Measurements from ENCODE around the gene ITPKC.
"Not testable (repeated sequence)": the region's sequence is repeated elsewhere in the genome, so short reads cannot be mapped to it uniquely, and the experiment has no call there.

The ITPKC gene

DNA sequence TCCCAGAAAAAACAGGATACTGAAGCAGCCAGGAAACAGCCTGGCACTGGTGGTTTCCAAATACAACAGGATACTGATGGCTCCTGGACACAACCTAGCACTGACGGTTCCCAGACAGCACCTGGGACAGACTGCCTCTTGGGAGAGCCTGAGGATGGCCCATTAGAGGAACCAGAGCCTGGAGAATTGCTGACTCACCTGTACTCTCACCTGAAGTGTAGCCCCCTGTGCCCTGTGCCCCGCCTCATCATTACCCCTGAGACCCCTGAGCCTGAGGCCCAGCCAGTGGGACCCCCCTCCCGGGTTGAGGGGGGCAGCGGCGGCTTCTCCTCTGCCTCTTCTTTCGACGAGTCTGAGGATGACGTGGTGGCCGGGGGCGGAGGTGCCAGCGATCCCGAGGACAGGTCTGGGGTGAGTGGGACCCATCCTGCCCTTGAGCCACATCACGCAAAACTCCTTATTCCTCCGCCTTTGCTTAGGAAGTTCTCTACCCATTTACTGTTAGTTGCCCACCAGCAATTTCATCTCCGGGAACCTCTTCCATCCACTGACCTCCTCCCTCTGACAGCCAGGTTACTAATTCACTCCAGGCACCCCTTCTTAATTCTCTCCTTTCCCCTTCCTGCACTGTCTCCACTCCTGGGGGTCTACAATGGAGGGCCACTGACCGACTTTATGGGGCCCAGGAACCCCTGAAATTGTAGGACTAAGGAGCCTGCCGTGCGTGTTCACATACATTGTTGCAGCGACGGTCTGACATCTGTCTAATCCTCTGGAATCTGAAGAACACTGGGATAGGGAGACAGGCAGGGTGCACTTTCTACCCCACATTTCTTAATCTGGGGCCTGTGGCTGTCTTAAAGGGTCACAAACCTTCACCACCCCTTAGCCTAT lies 1.2 kb downstream of the ITPKC start:
- no peak for DNase-seq

- no peak for DNase-seq
Measured at GRCh38 chr19:40718774-40719391, 2.0 kb downstream of the ITPKC start.

DNA sequence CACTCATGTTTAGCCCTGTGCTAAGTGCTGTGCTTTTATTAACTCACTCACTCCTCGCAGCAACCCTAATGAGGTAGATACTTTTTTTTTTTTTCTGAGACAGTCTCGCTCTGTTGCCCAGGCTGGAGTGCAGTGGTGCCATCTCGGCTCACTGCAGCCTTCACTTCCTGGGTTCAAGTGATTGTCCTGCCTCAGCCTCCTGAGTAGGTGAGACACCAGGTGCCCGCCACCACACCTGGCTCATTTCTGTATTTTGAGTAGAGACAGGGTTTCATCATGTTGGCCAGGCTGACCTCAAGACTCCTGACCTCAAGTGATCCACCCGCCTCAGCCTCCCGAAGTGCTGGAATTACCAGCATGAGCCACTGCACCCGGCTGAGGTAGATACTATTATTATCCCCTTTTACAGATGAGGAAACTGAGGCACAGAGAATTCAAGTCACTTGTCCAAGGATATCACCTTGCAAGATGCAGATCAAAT lies 2.5 kb downstream of the ITPKC start:
- no peak for DNase-seq

GRCh38 chr19:40721140-40721486 lies 4.2 kb downstream of the ITPKC start:
- DNase-seq, result no peak

GRCh38 chr19:40721936-40722661 lies 5.2 kb downstream of the ITPKC start:
- no peak for DNase-seq

DNA sequence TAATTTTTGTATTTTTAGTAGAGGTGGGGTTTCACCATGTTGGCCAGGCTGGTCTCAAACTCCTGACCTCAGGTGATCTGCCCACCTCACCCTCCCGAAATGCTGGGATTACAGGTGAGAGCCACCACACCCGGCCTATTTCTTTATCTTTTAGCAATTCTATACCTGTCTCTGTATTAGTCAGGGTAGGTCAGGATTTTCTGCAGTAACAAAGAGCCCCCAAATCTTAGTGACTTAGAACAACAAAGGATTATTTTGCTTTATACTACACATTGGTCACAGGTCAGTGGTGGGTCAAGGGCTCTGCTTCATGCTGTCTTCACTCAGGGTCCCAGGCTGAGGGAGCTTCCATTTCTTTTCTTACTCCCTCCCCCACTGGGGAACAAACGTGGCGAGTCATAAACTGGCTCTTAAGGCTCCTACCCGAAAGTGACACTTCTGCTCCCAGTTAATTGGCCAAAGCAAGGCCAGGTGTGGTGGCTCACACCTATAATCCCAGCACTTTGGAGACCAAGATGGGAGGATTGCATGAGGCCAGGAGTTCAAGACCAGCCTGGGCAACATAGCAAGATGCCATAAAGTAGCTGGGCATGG lies 6.8 kb downstream of the ITPKC start:
- no peak for DNase-seq

DNA sequence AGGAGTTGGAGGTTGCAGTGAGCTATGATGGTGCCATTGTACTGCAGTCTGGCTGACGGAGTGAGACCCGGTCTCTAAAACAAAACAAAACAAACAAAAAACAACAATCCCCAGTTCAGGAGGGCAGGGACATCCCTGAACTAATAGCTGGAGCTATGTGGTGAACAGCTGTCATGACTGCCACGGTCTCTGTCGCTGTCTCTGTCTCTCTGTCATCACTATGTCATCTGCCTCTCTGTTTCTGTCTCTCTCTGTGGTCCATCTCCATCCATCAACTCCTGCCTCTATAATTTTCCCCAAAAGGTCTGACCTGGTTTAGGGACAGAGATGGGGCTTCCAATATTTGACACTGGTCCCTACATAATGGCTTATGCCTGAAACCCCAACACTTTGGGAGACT lies 7.4 kb downstream of the ITPKC start:
- DNase-seq, result no peak

- no peak for DNase-seq
Measured at GRCh38 chr19:40724855-40725254, 7.9 kb downstream of the ITPKC start.

DNA sequence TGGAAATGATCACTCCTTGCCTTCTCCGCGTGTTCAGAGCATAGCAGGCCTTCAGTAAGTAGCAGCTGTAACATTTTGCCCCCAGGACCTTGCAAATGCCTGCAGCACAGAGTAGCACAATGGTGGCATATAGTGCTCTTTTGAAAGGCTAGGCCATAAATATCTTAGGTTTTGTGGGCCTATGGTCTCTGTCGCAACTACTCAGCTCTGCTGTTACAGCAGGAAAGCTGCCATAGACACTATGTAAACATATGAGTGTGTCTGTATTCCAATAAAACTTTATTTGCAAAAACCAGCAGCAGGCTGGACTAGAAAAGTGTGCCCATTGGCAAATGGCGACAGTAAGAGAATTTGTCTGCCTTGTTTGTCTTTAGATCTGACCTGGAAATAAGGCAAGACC lies 9.4 kb downstream of the ITPKC start:
- no peak for DNase-seq

DNA sequence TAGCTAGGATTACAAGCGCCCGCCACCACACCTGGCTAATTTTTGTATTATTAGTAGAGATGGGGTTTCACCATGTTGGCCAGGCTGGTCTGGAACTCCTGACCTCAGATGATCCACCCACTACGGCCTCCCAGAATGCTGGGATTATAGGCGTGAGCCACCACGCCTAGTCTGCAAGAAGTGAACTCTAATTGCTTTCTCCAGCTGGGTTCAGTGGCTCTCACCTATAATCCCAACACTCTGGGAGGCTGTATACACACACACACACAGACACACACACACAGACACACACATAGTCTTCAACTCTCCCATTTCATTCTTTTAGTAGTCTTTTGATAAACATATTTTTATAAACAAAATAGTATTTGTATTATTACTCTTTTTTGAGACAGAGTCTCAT lies 13.2 kb downstream of the ITPKC start:
- DNase-seq, result not testable (repeated sequence)

GRCh38 chr19:40732304-40732703 lies 15.4 kb downstream of the ITPKC start:
- not testable (repeated sequence) for DNase-seq

DNA sequence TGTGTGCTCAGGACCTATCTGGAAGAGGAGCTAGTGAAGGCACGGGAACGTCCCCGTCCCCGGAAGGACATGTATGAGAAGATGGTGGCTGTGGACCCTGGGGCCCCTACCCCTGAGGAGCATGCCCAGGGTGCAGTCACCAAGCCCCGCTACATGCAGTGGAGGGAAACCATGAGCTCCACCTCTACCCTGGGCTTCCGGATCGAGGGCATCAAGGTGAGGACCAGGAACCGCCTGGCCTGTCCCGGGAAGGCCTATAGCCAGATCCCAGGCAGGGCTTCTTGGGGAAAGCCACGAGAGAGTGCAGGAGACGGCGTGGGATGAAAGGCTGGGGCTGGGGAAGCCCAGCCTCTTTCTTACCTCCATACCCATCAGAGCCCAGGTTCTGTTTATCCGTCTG lies 16.2 kb downstream of the ITPKC start:
- no peak for DNase-seq

DNA sequence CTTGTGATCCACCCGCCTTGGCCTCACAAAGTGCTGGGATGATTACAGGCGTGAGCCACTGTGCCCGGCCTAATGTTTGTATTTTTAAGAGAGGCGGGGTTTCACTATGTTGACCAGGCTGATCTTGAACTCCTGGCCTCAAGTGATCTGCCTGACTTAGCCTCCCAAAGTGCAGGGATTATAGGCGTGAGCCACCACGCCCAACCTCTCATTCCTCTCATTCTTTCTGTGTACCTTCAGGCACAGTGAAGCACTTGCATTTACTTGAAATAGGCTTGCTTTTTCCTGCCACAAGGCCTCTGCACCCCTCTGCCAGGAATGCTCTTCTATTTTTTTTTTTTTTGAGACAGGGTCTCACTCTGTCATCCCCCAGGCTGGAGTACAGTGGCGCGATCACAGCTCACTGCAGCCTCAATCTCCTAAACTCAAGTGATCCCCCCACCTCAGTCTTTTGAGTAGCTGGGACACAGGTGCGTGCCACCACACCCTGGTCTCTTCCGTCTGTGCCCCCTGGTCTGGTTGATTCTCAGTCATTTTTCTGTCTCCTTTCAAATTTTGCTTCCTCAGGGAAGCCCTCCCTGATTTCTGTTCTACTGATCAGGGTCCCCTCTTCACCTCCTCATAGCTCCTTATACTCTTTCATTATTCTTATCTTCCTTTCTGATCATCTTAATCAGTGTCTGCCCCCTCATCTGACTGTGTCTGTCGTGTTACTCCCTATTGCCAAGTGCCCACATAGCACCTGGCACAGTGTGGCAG lies 18.3 kb downstream of the ITPKC start:
- DNase-seq, result no peak

DNA sequence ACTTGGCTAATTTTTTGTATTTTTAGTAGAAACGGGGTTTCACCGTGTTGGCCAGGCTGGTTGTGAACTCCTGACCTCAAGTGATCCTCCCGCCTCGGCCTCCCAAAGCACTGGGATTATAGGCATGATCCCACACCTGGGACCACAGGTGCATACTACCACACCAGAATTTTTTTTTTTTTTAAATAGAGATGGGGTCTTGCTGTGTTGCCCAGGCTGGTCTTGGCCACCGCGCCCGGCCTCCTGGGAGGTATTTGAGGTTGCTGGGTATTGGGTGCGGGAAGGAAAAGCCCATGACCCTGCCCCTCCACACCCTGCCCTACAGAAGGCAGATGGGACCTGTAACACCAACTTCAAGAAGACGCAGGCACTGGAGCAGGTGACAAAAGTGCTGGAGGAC lies 19.7 kb downstream of the ITPKC start:
- DNase-seq, result no peak

DNA sequence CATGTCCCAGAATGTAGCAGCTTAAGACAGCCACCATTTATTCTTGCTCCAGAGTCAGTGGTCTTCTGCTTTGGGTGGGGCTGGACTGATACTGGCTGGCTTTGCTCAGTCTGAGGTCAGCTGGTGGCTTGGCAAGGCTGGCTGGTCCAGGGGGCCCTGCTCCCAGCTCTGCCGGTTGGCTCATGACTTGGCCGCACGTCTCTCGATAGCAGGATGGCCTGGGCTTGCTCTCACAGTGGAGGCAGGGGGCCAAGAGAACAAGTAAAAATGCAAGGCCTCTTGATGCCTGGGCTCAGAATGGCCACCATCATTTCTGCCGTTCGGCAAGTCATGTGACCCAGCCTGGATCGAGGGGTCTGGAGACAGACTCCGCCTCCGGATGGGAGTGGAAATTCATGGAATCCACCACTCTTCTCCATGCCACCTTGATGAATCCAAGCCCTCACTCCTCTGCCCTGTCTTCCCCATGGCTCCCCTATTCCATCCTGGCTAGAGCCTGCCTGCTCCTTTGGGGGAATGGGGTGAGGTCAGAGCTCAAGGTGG lies 20.3 kb downstream of the ITPKC start:
- DNase-seq, result no peak

DNA sequence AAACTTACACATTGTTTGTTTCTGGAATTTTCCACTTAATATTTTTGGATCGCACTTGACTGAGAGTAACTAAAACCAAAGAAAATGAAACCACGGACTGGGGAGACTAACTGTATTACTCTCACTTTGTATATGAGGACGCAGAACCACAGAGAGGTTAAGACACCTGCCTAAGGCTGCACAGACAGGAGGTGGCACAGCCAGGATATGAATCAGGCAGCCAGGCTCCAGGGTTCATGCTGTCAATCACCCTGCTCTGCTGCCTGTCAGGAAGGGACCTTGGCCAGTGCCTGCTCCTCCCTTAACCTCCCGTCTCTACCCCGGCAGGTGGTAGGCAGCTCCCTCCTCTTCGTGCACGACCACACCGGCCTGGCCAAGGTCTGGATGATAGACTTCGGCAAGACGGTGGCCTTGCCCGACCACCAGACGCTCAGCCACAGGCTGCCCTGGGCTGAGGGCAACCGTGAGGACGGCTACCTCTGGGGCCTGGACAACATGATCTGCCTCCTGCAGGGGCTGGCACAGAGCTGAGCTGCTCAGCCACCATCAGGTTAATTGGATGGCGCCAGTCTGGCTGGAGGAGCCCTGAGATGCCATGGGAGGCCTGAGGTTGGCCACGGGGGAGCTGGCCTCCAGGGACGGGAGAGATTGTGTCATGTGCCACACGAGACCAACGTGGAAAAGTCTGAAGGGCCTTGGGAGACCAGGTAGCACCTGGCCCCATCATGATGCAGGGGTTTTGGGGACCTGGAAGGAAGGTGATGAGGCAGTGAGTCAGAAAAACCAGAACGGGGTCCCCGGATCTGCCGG lies 22.3 kb downstream of the ITPKC start:
- no peak for DNase-seq

- DNase-seq, result no peak
Measured at GRCh38 chr19:40739871-40740703, 23.2 kb downstream of the ITPKC start.

DNA sequence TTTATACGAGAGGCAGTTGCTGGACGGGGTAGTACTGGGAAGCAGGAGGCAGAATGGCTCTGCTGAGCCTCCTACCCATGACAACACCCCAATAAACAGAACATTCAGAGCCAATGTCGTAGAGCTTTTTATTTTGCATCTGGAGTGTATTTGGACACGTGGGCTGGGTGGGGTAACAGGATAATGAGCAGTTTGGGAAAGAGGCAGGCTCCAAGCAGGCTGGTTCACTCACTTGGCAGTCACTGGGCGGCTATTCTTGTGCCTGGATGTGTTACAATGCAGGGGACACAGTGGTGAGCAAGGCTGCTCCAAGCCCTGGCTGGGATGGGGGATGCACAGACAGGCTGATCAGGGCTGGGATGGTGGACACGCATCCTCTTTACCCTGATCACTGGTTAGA lies 23.8 kb downstream of the ITPKC start:
- DNase-seq, result no peak

GRCh38 chr19:40741527-40742390 lies 24.8 kb downstream of the ITPKC start:
- no peak for DNase-seq

Measured in NCI-H1092 treated with DMSO at 0.1 percent for 48 hours (cell line).